Fibroblast of pulmonary artery (primary cell): ENCODE data around the gene TOP3A.

Source experiments
- DNase-seq: peaks from one replicate; pipeline ENCODE4 v3.0.0-alpha.2; 2010; ENCODE audit warnings: low read depth
- H3K4me3 ChIP-seq: replicated peaks from 2 replicates; pipeline ENCODE4 v1.5.1; 2011; ENCODE audit warnings: low read depth, mild to moderate bottlenecking, control low read depth, low read length, moderate library complexity
- TF ChIP-seq, protein P1 (sequence below): IDR thresholded peaks from 2 replicates; pipeline ENCODE4 v1.5.1; 2011; ENCODE audit warnings: mild to moderate bottlenecking, control low read depth, low read length, inconsistent platforms; ENCODE audit errors: missing control alignments

The TOP3A gene

GRCh38 chr17:18254888-18255649 is 59.7 kb downstream of the TOP3A start:
- no peak for DNase-seq
- TF ChIP-seq, protein P1, sequence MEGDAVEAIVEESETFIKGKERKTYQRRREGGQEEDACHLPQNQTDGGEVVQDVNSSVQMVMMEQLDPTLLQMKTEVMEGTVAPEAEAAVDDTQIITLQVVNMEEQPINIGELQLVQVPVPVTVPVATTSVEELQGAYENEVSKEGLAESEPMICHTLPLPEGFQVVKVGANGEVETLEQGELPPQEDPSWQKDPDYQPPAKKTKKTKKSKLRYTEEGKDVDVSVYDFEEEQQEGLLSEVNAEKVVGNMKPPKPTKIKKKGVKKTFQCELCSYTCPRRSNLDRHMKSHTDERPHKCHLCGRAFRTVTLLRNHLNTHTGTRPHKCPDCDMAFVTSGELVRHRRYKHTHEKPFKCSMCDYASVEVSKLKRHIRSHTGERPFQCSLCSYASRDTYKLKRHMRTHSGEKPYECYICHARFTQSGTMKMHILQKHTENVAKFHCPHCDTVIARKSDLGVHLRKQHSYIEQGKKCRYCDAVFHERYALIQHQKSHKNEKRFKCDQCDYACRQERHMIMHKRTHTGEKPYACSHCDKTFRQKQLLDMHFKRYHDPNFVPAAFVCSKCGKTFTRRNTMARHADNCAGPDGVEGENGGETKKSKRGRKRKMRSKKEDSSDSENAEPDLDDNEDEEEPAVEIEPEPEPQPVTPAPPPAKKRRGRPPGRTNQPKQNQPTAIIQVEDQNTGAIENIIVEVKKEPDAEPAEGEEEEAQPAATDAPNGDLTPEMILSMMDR: no peak
- no peak overlapping the region for H3K4me3 ChIP-seq

DNA sequence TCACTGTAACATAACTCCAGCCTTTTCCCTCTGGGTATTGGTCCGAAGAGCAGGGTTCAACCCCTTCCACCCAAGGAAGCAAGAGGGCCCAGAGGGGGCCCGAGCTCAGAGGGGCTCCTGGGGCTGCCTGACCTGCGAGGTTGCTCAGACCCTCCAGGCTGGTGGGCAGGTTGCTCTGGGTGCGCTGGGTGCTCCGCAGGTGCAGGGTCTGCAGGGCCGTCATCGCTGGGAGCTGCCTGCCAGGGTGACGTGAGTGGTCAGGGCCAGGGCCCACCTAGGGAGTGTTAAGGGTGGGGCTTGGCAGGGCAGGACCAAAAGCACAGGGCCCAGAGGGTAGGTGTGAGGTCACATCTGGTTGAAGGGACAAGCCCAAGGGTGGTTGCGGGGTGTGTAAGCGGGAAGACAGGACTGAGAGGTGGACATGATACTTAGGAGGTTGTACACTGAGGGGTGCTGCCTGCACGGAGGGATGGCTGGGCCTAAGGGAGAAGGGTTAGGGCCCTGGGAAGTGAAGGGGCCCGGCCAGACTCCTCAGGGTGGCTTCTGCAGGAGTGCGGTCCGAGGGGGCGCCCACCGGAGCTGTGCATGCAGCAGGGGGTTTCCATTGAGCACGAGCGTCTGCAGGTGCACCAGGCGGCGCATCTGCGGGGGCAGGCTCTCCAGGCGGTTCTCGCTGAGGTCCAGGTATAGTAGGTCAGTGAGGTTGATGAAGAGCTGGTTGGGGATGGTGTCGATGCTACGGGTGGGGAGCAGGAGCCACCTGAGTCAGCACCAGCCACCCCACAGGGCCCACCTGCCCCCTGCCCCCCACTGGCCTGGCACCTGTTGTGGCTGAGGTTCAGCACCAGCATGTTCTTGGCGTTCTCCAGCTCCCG is 60.6 kb downstream of the TOP3A start:
- DNase-seq: no peak
- TF ChIP-seq, protein P1: no peak
- no peak overlapping the region for H3K4me3 ChIP-seq

- no peak for DNase-seq
- TF ChIP-seq, protein P1: no peak
- H3K4me3 ChIP-seq: no peak overlapping the region
Measured at GRCh38 chr17:18253187-18253884, 61.5 kb downstream of the TOP3A start.

DNA sequence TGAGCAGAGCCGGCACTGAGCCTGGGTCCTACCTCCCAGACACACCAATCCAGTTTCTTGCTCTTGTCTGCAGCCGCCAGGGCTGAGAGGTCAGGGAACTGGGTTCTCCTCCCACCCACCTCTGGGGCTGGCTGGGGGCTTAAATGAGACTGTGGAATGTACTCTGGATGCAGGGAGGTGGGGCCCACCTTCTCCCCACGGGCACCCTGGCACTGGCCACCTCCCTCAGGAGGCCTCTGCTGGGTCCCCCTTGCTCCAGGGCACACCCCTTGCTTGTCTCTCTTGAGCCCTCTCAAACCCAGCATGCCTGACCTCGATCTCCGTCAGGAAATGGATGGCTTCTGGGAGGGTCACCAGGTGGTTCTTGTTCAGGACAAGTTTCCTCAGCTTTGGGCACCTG is 62.6 kb downstream of the TOP3A start:
- no peak for DNase-seq
- no peak overlapping the region for H3K4me3 ChIP-seq
- TF ChIP-seq, protein P1: no peak

DNA sequence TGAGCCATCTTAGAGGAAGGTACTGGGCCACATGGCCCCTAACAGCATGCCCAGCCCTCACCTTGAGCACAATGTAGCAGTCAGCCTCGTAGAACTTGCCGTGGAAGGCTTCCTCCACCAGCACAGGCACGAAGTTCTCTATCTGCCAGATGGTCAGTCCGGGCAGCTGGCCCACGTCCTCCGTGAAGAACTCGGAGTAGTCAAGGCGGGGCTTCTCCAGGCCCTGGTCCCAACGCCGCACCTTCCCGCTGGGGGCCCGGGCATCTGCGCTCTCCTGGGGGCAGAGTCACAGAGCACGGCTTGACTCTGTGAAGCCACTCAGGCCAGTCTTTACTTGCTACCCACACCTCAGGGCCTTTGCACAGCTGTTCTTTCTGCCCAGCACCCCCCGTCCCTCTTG is 63.6 kb downstream of the TOP3A start:
- TF ChIP-seq, protein P1: no peak
- H3K4me3 ChIP-seq: no peak overlapping the region
- no peak for DNase-seq

DNA sequence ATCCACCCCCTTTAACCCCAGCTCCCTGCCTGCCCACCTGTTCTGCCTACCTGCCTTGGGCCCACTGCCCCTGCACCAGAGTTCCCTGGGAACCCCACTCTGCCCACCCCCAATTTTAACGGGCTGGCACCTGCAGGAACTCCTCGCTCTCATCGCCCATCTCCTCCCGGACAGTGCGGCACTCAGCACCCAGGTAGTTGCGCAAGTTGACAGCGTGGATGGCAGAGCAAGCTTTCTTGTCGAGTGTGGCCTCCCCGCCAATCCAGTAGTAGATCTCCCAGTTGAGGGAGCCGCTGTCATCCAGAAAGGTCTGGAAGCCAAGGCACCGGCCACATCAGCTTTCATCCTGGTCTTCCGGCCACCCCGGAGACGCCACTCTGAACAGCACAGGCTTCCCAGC is 64.1 kb downstream of the TOP3A start:
- TF ChIP-seq, protein P1: no peak
- H3K4me3 ChIP-seq: no peak overlapping the region

More for the DNA sequence above, 64.1 kb downstream of the TOP3A start:
- DNase-seq: no peak
